ENCODE results near the gene TRIM40. TPM values are rescaled to one million over a fixed set of nuclear protein-coding genes. Genes with fewer than 3 reads are reported as not detected.

TRIM40 gene
- total RNA-seq, 1 donor from 2014 or later, result not detected

GRCh38 chr6:30160785-30161531 lies 25.0 kb downstream of the TRIM40 start, which contains the start of gene TRIM10:
TRIM10 (minus strand) TSS chr6:30161211; CDS start chr6:30160858, 353 bp downstream.
- Mint-ChIP-seq H3K4me1 (no peaks in the 10 kb centered on the region), H3K27ac (ENCODE audit: unreplicated experiment) (peak within 1 kb of the TSS; percentile 35), H3K4me3 (no peak within 1 kb of the TSS), H3K36me3 (ENCODE audit: low read depth) (no peaks in the 10 kb centered on the region), H3K9me3 (no peaks in the 10 kb centered on the region), H3K27me3 (ENCODE audit: low read depth) (peaks cover 69% of the 10 kb centered on the region)
- TF ChIP-seq CTCF (conservative IDR thresholded peaks at IDR 0.05), result no peak
- DNase-seq (ENCODE audit: low read depth, low spot score), result no peak

DNA sequence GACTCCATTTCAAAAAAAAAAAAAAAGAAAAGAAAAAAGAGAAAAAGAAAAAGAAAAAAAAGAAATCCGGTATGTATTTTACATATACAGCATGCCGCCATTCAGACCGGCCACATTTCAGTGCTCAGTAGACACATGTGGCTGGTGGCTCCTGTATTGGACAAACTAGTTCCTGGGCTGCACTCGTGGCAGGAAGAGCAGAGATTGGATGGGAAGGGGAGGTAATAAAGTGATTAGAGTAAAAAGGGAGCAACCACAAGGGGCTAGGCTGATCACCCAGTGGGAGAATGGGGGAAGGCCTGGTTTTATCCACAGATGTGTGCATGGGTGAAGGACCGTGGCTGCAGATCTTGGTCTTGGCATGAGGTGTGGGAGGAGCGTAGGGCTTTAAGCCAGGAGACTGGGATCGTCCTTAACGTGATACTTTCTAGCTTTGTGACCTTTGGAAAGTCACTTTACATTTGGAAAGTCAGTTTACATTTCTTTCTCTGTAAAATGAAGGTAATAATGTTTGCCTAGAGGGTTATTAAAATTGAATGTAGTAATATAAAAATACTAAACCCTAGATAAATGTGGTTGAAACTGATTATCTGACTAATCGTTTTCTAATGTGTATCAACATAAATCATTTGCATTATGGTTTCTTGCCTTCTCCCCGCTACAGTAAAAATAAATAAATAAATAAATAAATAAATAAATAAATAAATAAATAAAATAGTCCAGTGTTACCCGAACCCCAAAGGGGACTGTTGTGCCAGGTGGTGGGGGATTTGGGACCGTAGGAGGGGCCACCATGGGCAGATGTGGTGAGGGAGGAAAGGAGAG lies 26.5 kb downstream of the TRIM40 start:
- TF ChIP-seq CTCF (conservative IDR thresholded peaks at IDR 0.05), result no peak
- Mint-ChIP-seq H3K27ac (ENCODE audit: unreplicated experiment) (no peak overlapping the region), H3K27me3 (ENCODE audit: low read depth) (peaks cover 71% of the 10 kb centered on the region), H3K36me3 (ENCODE audit: low read depth) (no peaks in the 10 kb centered on the region), H3K4me1 (no peaks in the 10 kb centered on the region), H3K9me3 (no peaks in the 10 kb centered on the region), H3K4me3 (no peak overlapping the region)
- no peak for DNase-seq (ENCODE audit: low read depth, low spot score)

- Mint-ChIP-seq H3K4me3 (no peak within 1 kb of the TSS), H3K4me1 (no peaks in the 10 kb centered on the region), H3K27ac (ENCODE audit: unreplicated experiment) (no peak within 1 kb of the TSS), H3K36me3 (ENCODE audit: low read depth) (no peaks in the 10 kb centered on the region), H3K27me3 (ENCODE audit: low read depth) (peaks cover 73% of the 10 kb centered on the region), H3K9me3 (no peaks in the 10 kb centered on the region)
- DNase-seq (ENCODE audit: low read depth, low spot score), result no peak
- TF ChIP-seq CTCF (conservative IDR thresholded peaks at IDR 0.05), result no peak
These were observed 27.4 kb downstream of the TRIM40 start, which contains the start of gene TRIM15 for GRCh38 chr6:30163090-30163917. TRIM15 (plus strand) TSS chr6:30163546; CDS start chr6:30163685, 139 bp downstream.

DNA sequence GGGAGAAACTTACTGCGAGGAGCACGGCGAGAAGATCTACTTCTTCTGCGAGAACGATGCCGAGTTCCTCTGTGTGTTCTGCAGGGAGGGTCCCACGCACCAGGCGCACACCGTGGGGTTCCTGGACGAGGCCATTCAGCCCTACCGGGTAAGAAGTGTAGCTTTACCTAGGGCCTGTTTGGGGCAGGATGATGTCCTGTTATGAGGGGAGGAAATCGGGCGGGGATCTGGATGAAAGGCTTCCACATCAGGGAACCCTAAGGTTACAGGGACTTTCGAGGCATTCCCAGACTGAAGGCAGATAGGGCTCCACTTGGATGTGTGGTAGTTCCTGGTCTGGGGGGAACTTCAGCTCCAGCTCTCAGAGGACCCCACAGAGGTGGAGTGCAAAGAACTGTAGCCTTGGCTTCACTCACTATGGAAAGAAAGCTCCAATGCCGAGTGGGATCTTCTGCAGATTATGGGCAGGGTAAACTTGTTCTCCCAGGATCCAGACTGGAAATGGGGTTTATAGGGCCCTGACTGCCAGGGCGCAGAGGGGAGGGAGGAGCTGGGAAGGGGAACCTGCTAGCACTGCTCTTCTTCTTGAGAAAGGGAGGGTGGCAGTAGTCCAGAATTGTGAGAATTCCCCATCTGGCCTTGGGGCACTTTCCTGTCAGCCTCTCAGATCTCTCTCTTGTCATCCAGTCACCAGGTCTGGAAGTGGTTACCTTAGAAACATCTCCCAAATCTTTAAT lies 28.1 kb downstream of the TRIM40 start:
- Mint-ChIP-seq H3K4me3 (no peak overlapping the region), H3K36me3 (ENCODE audit: low read depth) (no peaks in the 10 kb centered on the region), H3K27ac (ENCODE audit: unreplicated experiment) (no peak overlapping the region), H3K9me3 (no peaks in the 10 kb centered on the region), H3K27me3 (ENCODE audit: low read depth) (peaks cover 73% of the 10 kb centered on the region), H3K4me1 (no peaks in the 10 kb centered on the region)
- DNase-seq (ENCODE audit: low read depth, low spot score), result no peak
- no peak for TF ChIP-seq CTCF (conservative IDR thresholded peaks at IDR 0.05)
